A204.1 (cell line): ENCODE results near the gene DENND2C.

ENCODE experiments used
- FAIRE-seq: peaks from 2 replicates; lab custom pipeline; 2012; peaks lifted over from hg19 to GRCh38; lab: Jason Lieb, UNC

DENND2C gene

GRCh38 chr1:114540272-114540671 is 129.6 kb downstream of the DENND2C start:
- no peak for FAIRE-seq

DNA sequence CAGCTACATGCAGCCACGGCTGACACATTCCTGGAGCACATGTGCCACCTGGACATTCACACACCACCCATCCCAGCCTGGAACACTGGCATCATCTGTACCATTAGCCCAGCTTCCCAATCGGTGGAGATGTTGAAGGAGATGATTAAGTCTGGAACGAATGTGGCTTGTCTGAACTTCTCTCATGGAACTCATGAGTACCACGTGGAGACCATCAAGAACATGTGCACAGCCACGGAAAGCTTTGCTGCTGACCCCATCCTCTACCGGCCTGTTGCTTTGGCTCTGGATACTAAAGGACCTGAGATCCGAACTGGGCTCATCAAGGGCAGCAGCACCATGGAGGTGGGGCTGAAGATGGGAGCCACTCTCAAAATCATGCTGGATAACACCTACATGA is 133.8 kb downstream of the DENND2C start:
- no peak for FAIRE-seq

DNA sequence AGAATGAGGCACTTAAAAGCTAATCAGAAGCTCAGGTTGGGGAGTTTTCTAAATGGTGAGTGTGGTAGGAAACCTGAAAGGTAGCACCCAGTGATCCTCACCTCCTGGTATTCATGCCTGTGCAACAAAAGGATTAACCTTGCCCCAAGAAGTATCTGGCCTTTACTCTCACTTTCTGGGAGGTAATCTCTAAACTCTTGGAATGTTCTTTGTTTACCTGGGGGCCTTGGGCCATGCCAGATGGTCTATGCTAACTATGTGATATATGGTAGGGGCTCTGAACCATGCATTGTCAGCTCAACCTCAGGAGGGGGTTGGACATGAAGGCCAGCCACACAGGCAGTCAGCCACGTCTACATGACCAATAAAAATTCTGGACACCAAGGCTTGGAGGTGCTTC is 134.4 kb downstream of the DENND2C start:
- no peak for FAIRE-seq
